HepG2 (cell line): ENCODE data around the gene ZNF831. TPM values are rescaled to one million over a fixed set of nuclear protein-coding genes. Genes with fewer than 3 reads are reported as not detected.

Experiments
- ATAC-seq: fragments of 200-7000 bp; cut with Tn5 transposase; 3 replicates; pipeline ENCODE4 v1.9.1; 2020; ENCODE audit warnings: mild to moderate bottlenecking, moderate library complexity
- BruUV-seq: library from RNA; stranded (reverse); fragments of 400-500 nt; replicated peaks from 2 replicates; lab custom pipeline; 2021; lab: Mats Ljungman, UMichigan
- CTCF ChIA-PET: fragments of 300-600 bp; formaldehyde crosslinking; extraction: SDS; loops from one replicate; lab custom pipeline; 2021; ENCODE audit warnings: low total read pairs, inconsistent platforms, low intra/inter-chr PET ratio; lab: Yijun Ruan, JAX
- POLR2A ChIA-PET: fragments of 350-600 bp; sonication (Branson Sonifier 250); formaldehyde crosslinking; loops from one replicate; lab custom pipeline; 2020; ENCODE audit warnings: antibody characterized with exemption, inconsistent platforms; lab: Yijun Ruan, JAX
- DNase-seq: peaks from one replicate; pipeline ENCODE4 v3.0.0-alpha.2; 2015; ENCODE audit warnings: low spot score
- FAIRE-seq: peaks from 3 replicates; lab custom pipeline; 2011; peaks lifted over from hg19 to GRCh38; lab: Jason Lieb, UNC
- H2AFZ ChIP-seq: one replicate; pipeline ENCODE4 v1.6.1; 2011; ENCODE audit warnings: low read length, inconsistent platforms
- H3K27ac ChIP-seq: fragments of 300-600 bp; 3 replicates; pipeline ENCODE4 v1.8.0; 2011; ENCODE audit warnings: mixed run types, mild to moderate bottlenecking, mixed read lengths, low read length, inconsistent platforms; ENCODE audit not compliant: insufficient read depth; ENCODE audit errors: extremely low read length
- H3K27me3 ChIP-seq, 2 experiments: fragments of 200-600 bp in 1 of 2; 2 replicates in 1 of 2; 3 replicates in 1 of 2; pipeline versions ENCODE4 v1.6.0 to v1.8.0; 2011; ENCODE audit warnings: low read length in 2 of 2, mild to moderate bottlenecking in 2 of 2, moderate library complexity in 2 of 2, inconsistent platforms in 1 of 2; ENCODE audit not compliant: insufficient read depth in 2 of 2, control insufficient read depth in 1 of 2
- H3K36me3 ChIP-seq, 2 experiments: fragments of 200-600 bp in 1 of 2; replicated peaks in 1 of 2; 2 replicates in 1 of 2; 3 replicates in 1 of 2; pipeline versions ENCODE4 v1.5.1 to v1.8.0; 2011; ENCODE audit warnings: low read length in 2 of 2, inconsistent platforms in 1 of 2; ENCODE audit not compliant: insufficient read depth in 2 of 2, control insufficient read depth in 1 of 2
- H3K4me1 ChIP-seq: 2 replicates; pipeline ENCODE4 v1.5.1; 2012; ENCODE audit warnings: low read length, inconsistent platforms; ENCODE audit not compliant: insufficient read depth
- H3K4me2 ChIP-seq: 2 replicates; pipeline ENCODE4 v1.6.0; 2011; ENCODE audit warnings: low read depth, low read length, inconsistent platforms
- H3K4me3 ChIP-seq, 3 experiments: fragments of 200-600 bp in 1 of 3; sonication (generic), shearing (Covaris generic) in 1 of 3; replicated peaks in 1 of 3; 2 replicates each; pipeline ENCODE4 v1.5.1; 2011 to 2016; ENCODE audit warnings: low read length in 3 of 3, inconsistent platforms in 2 of 3, low read depth in 2 of 3, mild to moderate bottlenecking in 2 of 3, control low read depth in 1 of 3, mixed read lengths in 1 of 3; ENCODE audit not compliant: insufficient read depth in 1 of 3
- H3K79me2 ChIP-seq: one replicate; pipeline ENCODE4 v1.6.1; 2011; ENCODE audit warnings: low read length, inconsistent platforms; ENCODE audit not compliant: insufficient read depth
- H3K9ac ChIP-seq: 2 replicates; pipeline ENCODE4 v1.6.0; 2011; ENCODE audit warnings: mild to moderate bottlenecking, low read depth, low read length, inconsistent platforms; ENCODE audit not compliant: insufficient read depth
- H3K9me3 ChIP-seq: 2 replicates; pipeline ENCODE4 v1.5.1; 2012; ENCODE audit warnings: mild to moderate bottlenecking, low read length
- H4K20me1 ChIP-seq: 2 replicates; pipeline ENCODE4 v1.6.0; 2011; ENCODE audit warnings: inconsistent platforms, mild to moderate bottlenecking, low read length, moderate library complexity; ENCODE audit not compliant: insufficient read depth
- BCL6 ChIP-seq: IDR thresholded peaks from 2 replicates; pipeline ENCODE4 v1.6.1; 2016; ENCODE audit warnings: missing genetic modification reagents, missing compliant biosample characterization
- BCLAF1 ChIP-seq: fragments of 450-650 bp; IDR thresholded peaks from 2 replicates; pipeline ENCODE4 v1.6.1; 2017; ENCODE audit warnings: mild to moderate bottlenecking
- CHD4 ChIP-seq: fragments of 200-600 bp; sonication (generic); IDR thresholded peaks from 2 replicates; pipeline ENCODE4 v1.7.0; 2017; ENCODE audit warnings: mild to moderate bottlenecking, low read length, borderline replicate concordance
- MAFK ChIP-seq, 2 experiments: IDR thresholded peaks in 1 of 2; conservative IDR thresholded peaks in 1 of 2; 2 replicates each; pipeline ENCODE4 v1.6.1; 2011; ENCODE audit warnings: improper control_type of control experiment in 2 of 2, low read length in 2 of 2
- NCOA2 ChIP-seq: sonication (generic); formaldehyde crosslinking; IDR thresholded peaks from 2 replicates; pipeline ENCODE4 v1.8.0; 2022; ENCODE audit warnings: inconsistent platforms
- PAWR ChIP-seq: sonication (generic); formaldehyde crosslinking; IDR thresholded peaks from 2 replicates; pipeline ENCODE4 v1.4.0; 2020; ENCODE audit warnings: missing genetic modification reagents, mild to moderate bottlenecking, borderline replicate concordance
- RELA ChIP-seq: sonication (generic); formaldehyde crosslinking; IDR thresholded peaks from 2 replicates; pipeline ENCODE4 v1.4.0; 2020; ENCODE audit warnings: missing genetic modification reagents
- SIN3A ChIP-seq: IDR thresholded peaks from 2 replicates; pipeline ENCODE4 v1.6.1; 2011; ENCODE audit warnings: low read depth, mild to moderate bottlenecking, control low read depth, low read length, borderline replicate concordance
- ZBTB20 ChIP-seq: sonication (generic); formaldehyde crosslinking; IDR thresholded peaks from 2 replicates; pipeline ENCODE4 v1.8.1; 2023; ENCODE audit warnings: missing genetic modification reagents, low read depth, mild to moderate bottlenecking, borderline replicate concordance
- ZNF264 ChIP-seq: sonication (generic); formaldehyde crosslinking; IDR thresholded peaks from 2 replicates; pipeline ENCODE4 v1.4.0; 2020; ENCODE audit warnings: missing genetic modification reagents
- ZNF282 ChIP-seq: fragments of 450-650 bp; IDR thresholded peaks from 2 replicates; pipeline ENCODE4 v1.6.1; 2018; ENCODE audit not compliant: partially characterized antibody
- ZNF556 ChIP-seq: sonication (generic); formaldehyde crosslinking; IDR thresholded peaks from 2 replicates; pipeline ENCODE4 v1.4.0; 2020; ENCODE audit warnings: mild to moderate bottlenecking, missing genetic modification reagents, borderline replicate concordance
- ZNF570 ChIP-seq: sonication (generic); formaldehyde crosslinking; IDR thresholded peaks from 2 replicates; pipeline ENCODE4 v1.4.0; 2020; ENCODE audit warnings: mild to moderate bottlenecking, missing genetic modification reagents, borderline replicate concordance
- ZNF577 ChIP-seq: sonication (generic); formaldehyde crosslinking; IDR thresholded peaks from 2 replicates; pipeline ENCODE4 v1.4.0; 2020; ENCODE audit warnings: mild to moderate bottlenecking, low read depth, missing genetic modification reagents, borderline replicate concordance
- WGBS: methylation state at CpG from one replicate; pipeline ENCODE4 v1.1.6; 2017; ENCODE audit warnings: low lambda C conversion rate; 5-methylcytosine and 5-hydroxymethylcytosine counted together
- in situ Hi-C: cut with HindIII; loops from 2 replicates; pipeline ENCODE4 v1.10.0; 2017; ENCODE audit warnings: low pct_unique_long_range_greater_than_20kb; ENCODE audit not compliant: extremely low pct_ligation_motif_present
- intact Hi-C: fragments of 100-400 bp; cut with micrococcal nuclease; formaldehyde crosslinking; loops from one replicate; pipeline ENCODE4 v1.10.0; 2022; ENCODE audit not compliant: unreplicated experiment
- polyA plus RNA-seq, 8 experiments: library from polyadenylated mRNA; depleted of rRNA in 3 of 8; stranded (reverse) in 7 of 8; unstranded in 1 of 8; fragments of >200 nt; fragmentation: Illumina TruSeq in 4 of 8; extraction: Trizol in 4 of 8; gene quantifications; 2 replicates each; pipeline versions ENCODE4 v1.2.1 to v1.2.3, GENCODE V29; 2011 to 2016; ENCODE audit warnings: low read depth in 4 of 8, missing spikeins in 1 of 8, mixed read lengths in 1 of 8; ENCODE audit not compliant: insufficient read depth in 1 of 8
- total RNA-seq, 5 experiments: library from RNA; depleted of rRNA; stranded (reverse); fragments of >200 nt; fragmentation: Illumina TruSeq; extraction: Trizol; gene quantifications; 2 replicates each; pipeline ENCODE4 v1.2.3, GENCODE V29; 2016; ENCODE audit warnings: low read depth in 1 of 5
- TF ChIP-seq, protein P1 (sequence below): sonication (generic); formaldehyde crosslinking; IDR thresholded peaks from 2 replicates; pipeline ENCODE4; 2020; ENCODE audit warnings: missing genetic modification reagents, mild to moderate bottlenecking, borderline replicate concordance

The ZNF831 gene
- total and polyA plus RNA-seq, 2 of the 13 experiments (the other 11 are each of a cell fraction or from before 2014, with no cell fraction given): not detected

DNA sequence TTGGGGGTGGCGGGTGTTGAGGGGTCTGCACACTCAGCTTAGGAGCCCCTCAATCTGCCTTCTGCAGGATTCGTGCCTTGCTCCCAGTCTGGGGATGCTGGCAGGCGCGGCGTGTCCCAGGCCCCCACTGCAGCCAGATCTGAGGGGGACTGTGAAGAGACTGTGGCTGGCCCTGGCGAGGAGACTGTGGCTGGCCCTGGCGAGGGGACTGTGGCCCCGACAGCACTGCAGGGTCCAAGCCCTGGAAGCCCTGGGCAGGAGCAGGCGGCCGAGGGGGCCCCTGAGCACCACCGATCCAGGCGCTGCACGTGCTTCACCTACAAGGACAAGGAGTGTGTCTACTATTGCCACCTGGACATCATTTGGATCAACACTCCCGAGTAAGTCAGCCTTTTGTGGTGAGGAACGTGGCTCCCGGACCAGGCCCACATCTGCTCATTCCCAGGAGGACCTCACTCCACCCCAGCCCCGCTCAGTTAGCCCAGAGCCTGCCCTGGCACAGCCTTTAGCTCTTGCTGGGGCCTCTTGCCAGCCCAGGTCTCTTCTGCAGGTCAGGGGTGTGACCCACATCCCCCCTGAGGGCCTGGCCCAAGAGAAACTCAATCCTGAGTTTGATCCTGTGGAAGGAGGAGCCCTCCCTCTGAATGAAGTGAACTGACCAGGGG lies 137.9 kb downstream of the ZNF831 start (continued):
- no peak for TF ChIP-seq ZNF556 (CRISPR knock-in tag)
- no peak for TF ChIP-seq PAWR (CRISPR knock-in tag)
- TF ChIP-seq BCL6 (CRISPR knock-in tag): no peak
- no peak for TF ChIP-seq ZNF282

DNA sequence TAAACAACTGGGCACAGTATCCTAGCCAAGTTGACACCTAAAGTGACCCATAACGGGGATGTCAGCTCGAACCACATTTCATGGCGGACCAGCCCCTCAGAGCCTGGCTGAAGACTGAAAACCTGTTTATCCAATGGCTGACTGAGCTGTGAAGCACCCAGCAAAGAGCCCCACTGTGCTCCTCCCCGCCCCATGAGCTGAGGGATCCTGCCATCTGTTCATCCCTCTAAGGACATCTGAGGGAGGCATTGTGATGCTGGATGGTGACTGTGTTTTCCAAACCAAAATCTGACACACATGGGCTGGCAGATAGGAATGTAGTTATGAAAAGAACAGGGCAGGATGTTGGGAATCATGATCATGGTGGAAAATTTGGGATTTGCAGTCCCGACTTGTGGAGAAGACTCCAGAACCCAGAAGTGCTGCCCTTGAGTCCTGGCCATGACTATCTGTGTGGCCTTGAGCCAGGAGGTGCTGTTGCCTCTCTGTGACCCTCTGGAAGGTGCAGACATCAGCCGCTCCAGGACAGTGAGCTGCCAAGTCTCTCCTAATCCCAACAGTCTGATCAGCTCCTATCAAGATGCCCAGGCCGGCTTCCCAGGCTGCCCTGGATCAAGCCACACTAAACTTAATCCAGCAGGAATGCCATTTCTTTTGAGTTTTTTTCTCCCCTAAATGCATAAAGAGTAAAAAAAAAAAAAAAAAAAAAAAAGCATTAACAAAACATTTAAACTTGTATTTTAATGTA lies 142.5 kb downstream of the ZNF831 start:
- in situ Hi-C loops (no loop called here), intact Hi-C loops (no loop called here)
- no peak for ATAC-seq
- WGBS: 12% methylated on average over 7 of the region's 7 CpGs
- Histone ChIP-seq H3K36me3 (no peaks in the 10 kb centered on the region), H3K27ac (no peak overlapping the region), H3K4me1 (no peaks in the 10 kb centered on the region), H3K27me3 (peaks cover 5 to 35% of the 10 kb centered on the region in 2 experiments; a peak in 4 of 5 replicates), H2AFZ (no peak overlapping the region), H3K9ac (no peak overlapping the region), H4K20me1 (no peaks in the 10 kb centered on the region), H3K79me2 (no peaks in the 10 kb centered on the region), H3K9me3 (no peaks in the 10 kb centered on the region), H3K4me2 (no peak overlapping the region), H3K4me3 (no peak overlapping the region)
- no TSS peak for BruUV-seq
- DNase-seq: no peak
- ChIA-PET CTCF (no interaction called here), POLR2A (no interaction called here)
- no peak for FAIRE-seq
- TF ChIP-seq ZNF570 (CRISPR knock-in tag) (no peak), CHD4 (no peak), ZNF264 (CRISPR knock-in tag) (no peak), ZNF577 (CRISPR knock-in tag) (no peak), ZBTB20 (CRISPR knock-in tag) (no peak), BCLAF1 (no peak), MAFK (conservative IDR thresholded peaks at IDR 0.05 in 1 of 2, IDR thresholded peaks at IDR 0.05 in 1 of 2; ENCODE audit: low read length in 2 of 2) (no peak), SIN3A (no peak), RELA (no peak), NCOA2 (no peak)
- TF ChIP-seq, protein P1, sequence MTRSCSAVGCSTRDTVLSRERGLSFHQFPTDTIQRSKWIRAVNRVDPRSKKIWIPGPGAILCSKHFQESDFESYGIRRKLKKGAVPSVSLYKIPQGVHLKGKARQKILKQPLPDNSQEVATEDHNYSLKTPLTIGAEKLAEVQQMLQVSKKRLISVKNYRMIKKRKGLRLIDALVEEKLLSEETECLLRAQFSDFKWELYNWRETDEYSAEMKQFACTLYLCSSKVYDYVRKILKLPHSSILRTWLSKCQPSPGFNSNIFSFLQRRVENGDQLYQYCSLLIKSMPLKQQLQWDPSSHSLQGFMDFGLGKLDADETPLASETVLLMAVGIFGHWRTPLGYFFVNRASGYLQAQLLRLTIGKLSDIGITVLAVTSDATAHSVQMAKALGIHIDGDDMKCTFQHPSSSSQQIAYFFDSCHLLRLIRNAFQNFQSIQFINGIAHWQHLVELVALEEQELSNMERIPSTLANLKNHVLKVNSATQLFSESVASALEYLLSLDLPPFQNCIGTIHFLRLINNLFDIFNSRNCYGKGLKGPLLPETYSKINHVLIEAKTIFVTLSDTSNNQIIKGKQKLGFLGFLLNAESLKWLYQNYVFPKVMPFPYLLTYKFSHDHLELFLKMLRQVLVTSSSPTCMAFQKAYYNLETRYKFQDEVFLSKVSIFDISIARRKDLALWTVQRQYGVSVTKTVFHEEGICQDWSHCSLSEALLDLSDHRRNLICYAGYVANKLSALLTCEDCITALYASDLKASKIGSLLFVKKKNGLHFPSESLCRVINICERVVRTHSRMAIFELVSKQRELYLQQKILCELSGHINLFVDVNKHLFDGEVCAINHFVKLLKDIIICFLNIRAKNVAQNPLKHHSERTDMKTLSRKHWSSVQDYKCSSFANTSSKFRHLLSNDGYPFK (CRISPR knock-in tag): no peak
